HEK293 (cell line): ENCODE results near the gene PMS1.

Experiments used
- KLF10 ChIP-seq: fragments of 450-650 bp; IDR thresholded peaks from 2 replicates; pipeline ENCODE4 v1.5.1; 2018; ENCODE audit warnings: missing biosample characterization, mild to moderate bottlenecking, missing genetic modification characterization
- ZFP41 ChIP-seq: fragments of 450-650 bp; formaldehyde crosslinking; IDR thresholded peaks from 2 replicates; pipeline ENCODE4 v1.5.1; 2016; ENCODE audit warnings: missing biosample characterization, missing genetic modification characterization, borderline replicate concordance
- ZNF223 ChIP-seq: fragments of 450-650 bp; formaldehyde crosslinking; IDR thresholded peaks from 2 replicates; pipeline ENCODE4 v1.5.1; 2016; ENCODE audit warnings: missing biosample characterization, missing genetic modification characterization
- ZNF670 ChIP-seq: fragments of 450-650 bp; formaldehyde crosslinking; IDR thresholded peaks from 2 replicates; pipeline ENCODE4 v1.5.1; 2016; ENCODE audit warnings: missing biosample characterization, missing genetic modification characterization, low read depth
- TF ChIP-seq, protein P1 (sequence below): fragments of 450-650 bp; formaldehyde crosslinking; IDR thresholded peaks from 2 replicates; pipeline ENCODE4 v1.5.1; 2016; ENCODE audit warnings: missing biosample characterization, missing genetic modification characterization, low read depth
- TF ChIP-seq, protein P2 (sequence below): fragments of 450-650 bp; formaldehyde crosslinking; IDR thresholded peaks from 2 replicates; pipeline ENCODE4 v1.5.1; 2016; ENCODE audit warnings: missing biosample characterization, missing genetic modification characterization

DNA sequence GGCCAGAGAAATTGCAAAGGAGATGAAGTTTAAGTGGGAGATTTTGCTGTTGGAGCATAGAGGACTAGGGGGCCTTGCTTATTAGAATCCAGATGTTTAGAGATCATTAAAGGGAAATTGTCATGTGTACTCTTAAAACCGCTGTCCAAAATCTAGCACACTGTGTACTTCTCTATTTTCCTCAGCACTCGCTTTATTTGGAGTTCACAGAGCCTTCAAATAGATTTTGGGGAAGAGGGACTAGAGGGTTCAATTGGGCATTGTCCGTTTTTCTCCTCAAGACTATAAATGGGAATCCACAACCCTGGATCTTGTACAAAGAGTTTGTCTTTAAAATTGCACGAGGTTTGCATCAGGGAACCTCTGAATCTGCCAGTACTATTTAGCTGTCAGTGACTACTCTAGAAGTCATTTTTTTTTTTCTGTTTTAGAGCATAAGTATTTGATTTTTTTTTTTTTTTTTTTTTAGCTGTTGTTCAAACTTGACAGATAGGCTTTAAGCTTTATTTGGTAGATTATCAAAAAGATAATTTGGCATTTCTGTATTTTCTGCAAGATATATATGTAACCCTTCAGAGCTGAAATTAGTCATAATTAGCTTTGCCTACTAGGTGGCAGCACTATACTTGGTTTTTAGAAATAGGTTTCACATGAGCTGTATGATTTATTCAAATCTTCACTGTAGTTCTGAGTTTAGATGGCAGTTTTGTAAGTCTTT is 14.2 kb downstream of the PMS1 start:
- TF ChIP-seq, protein P1, sequence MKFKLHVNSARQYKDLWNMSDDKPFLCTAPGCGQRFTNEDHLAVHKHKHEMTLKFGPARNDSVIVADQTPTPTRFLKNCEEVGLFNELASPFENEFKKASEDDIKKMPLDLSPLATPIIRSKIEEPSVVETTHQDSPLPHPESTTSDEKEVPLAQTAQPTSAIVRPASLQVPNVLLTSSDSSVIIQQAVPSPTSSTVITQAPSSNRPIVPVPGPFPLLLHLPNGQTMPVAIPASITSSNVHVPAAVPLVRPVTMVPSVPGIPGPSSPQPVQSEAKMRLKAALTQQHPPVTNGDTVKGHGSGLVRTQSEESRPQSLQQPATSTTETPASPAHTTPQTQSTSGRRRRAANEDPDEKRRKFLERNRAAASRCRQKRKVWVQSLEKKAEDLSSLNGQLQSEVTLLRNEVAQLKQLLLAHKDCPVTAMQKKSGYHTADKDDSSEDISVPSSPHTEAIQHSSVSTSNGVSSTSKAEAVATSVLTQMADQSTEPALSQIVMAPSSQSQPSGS (tag by site-specific recombination) = no peak
- no peak for TF ChIP-seq ZFP41
- TF ChIP-seq ZNF223 = no peak
- TF ChIP-seq, protein P2, sequence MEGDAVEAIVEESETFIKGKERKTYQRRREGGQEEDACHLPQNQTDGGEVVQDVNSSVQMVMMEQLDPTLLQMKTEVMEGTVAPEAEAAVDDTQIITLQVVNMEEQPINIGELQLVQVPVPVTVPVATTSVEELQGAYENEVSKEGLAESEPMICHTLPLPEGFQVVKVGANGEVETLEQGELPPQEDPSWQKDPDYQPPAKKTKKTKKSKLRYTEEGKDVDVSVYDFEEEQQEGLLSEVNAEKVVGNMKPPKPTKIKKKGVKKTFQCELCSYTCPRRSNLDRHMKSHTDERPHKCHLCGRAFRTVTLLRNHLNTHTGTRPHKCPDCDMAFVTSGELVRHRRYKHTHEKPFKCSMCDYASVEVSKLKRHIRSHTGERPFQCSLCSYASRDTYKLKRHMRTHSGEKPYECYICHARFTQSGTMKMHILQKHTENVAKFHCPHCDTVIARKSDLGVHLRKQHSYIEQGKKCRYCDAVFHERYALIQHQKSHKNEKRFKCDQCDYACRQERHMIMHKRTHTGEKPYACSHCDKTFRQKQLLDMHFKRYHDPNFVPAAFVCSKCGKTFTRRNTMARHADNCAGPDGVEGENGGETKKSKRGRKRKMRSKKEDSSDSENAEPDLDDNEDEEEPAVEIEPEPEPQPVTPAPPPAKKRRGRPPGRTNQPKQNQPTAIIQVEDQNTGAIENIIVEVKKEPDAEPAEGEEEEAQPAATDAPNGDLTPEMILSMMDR (tag by site-specific recombination) = no peak; the same call in 1 of the 2 replicates
- TF ChIP-seq KLF10 (tag by site-specific recombination) = no peak
- no peak for TF ChIP-seq ZNF670 (tag by site-specific recombination)
